ENCODE data around the gene DNAAF9.

The DNAAF9 gene

DNA sequence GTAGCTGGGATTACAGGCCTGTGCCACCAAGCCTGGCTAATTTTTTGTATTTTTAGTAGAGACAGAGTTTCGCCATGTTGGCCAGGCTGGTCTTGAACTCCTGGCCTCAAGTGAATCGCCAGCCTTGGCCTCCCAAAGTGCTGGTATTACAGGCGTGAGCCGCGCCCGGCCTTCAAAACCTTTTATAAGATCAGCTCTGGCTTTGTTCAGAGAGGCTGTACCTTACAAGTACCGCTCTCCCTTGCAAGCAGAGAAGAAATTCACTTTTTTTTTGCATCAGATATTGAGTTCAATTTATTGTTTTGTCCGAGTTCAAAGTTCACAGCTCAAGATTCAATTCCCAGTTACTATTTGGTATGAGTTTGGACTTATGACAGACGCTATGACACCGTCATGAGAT is 1.9 kb upstream of the DNAAF9 start:
- DNase-seq = no peak

DNA sequence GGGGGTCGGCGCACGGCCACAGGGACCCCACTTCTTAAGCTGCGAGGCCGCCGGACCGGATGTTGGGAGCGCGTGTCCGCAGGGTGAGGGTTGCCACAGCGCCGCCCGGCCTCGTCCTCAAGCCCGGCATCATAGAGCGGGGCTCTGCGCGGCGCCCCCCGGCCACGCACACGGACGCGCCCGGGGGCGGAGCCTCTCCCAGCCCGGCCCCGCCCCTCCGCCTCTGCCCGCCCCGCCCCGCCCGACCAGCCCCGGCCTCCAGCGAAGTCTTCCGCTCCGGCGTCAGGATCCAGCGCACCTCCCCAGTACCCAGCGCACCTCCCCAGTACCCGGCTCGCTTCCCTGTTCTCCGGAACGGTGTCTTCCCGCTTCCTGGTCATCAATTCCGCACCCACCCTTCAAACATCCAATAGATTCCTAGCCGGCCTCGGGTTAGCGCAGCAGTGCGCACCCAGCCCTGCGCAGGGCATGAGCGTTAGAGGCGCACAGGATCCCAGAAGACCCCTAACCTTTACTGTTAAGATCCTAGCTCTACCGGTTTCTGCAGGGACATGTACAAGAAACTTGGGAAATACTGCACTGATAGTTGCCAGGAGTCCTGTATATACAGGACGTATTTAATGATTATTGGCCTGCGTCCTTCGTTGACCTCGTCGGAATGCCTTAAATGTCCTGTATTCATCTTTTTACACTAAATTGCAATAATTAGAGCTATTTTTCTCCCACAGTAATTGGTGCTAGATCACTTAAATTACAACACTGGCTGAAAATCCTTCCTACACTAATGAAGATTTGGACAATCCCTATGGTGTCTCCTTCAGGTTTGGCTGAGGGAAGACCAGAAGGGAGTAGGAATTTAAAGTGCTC is 535 bp upstream of the DNAAF9 start:
- DNase-seq = peak; percentile 50

DNA sequence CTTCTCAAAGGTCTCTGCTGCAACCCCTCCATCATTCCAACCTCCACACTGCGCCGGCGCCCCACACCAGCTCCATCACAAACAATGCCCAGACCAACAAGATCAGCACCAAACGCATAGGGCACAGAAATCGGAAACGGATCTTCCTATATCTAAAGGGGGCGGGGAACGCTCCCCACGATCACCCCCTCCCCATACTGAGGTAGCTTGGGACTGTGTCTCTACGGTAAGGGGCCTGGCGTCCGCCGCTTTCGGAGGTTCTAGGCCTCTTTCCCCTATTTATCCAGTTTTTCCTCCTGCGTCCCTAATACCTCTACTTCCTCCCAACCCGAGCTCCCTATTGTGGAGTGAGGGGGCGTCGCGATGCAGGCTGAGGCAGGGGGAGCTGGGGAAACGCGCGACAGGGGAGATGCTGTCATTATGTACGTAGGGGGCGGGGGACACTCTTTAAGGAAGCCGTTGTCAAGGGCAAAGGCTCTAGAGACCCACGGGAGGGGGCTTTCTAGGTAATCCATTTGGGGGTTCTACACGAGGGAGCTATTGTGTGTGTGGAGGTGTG is 909 bp downstream of the DNAAF9 start:
- no peak for DNase-seq

DNA sequence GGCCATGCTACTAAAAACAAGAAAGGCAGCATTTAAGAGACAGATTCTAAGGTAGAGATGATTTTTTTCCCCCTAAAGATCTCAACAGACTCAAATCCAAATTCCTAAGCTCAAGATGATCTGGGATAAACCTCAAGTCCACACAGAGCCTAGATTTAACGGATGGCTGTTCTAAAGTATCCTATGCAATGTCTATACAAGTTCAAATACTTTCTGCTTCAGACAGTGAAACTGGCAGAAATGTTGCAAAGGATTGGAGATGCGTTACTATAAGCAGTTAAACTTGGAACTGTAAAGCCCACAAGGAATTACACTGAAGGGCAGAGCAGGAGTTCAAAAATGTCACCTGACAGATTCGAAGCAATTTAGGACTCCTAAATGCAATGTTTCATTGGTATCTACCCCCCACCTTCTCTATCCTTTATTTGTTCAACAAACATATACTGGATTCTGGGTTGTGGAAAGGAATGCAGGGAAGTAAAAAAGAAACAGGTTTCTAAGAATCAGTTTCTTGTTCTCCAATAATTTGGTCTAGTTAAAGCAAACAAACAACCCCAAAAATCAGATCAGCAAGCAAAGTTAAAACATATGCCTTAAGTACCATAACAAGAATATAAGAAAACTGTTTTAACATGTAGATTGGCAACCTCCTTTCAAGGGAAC is 1.6 kb downstream of the DNAAF9 start:
- no peak for DNase-seq

DNA sequence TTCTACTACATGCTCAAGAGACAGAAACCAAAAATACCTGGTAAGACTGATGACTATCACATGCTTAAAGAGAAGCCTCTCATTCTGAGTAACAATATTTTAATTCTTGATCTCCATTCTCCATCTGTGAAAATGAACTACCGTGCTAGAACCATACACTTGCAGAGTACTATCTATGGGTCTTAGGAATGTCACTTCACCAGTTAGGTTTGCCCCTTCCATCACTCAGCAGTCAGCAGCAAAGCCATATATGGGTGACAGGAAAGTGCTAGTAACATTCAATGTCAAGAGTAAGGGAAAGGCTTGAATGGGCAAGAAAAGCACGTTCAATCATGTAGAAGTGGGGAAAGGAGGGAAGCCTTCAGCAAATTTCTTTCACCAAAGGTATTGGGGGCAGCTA is 2.3 kb downstream of the DNAAF9 start:
- DNase-seq = no peak

DNA sequence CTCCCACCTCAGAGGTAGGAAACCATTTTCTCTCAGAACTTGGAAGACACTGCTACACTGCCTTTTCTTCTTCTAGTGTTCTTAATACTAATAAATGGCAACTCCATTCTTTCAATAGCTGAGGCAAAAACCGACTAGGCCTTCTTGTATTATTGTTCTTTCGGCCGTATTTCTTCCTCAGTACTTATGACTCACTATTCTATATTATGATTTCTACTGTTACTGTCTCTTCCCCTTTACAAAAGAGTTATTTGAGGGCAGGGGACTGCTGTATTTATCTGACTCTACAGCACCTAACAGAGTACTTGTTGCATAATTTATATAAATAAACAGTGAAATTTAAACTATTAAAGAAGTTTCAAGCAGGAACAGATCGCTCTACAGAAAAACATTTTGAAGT is 3.1 kb downstream of the DNAAF9 start:
- no peak for DNase-seq

DNA sequence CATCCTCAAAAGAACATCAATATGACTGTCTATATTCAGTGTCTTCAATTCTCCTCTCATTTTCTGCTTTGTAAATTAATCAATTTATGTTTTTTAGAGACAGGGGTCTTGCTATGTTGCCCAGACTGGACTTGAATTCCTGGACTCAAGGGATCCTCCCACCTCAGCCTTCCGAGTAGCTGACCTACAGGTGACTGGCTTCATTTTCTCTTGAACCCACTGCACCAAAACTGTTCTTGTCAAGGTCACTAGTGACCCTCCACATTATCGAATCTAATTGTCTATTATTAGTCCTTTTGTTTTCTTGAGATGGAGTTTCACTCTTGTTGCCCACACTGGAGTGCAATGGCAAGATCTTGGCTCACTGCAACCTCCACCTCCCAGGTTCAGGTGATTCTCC is 3.7 kb downstream of the DNAAF9 start:
- no peak for DNase-seq

DNA sequence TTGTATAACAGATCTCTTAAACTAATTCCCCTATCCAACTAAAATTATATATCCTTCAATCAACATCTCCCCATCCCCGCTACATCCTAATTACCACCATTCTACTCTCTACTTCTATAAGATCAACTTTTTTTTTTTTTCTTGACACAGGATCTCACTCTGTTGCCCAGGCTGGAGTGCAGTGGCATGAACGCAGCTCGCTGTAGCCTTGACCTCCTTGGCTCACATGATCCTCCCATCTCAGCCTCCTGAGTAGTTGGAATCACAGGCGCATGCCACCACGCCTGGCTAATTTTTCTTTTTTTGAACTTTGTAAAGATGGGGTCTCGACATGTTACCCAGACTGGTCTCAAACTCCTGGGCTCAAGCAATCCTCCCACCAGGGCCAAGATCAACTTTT is 5.0 kb downstream of the DNAAF9 start:
- DNase-seq = no peak

DNA sequence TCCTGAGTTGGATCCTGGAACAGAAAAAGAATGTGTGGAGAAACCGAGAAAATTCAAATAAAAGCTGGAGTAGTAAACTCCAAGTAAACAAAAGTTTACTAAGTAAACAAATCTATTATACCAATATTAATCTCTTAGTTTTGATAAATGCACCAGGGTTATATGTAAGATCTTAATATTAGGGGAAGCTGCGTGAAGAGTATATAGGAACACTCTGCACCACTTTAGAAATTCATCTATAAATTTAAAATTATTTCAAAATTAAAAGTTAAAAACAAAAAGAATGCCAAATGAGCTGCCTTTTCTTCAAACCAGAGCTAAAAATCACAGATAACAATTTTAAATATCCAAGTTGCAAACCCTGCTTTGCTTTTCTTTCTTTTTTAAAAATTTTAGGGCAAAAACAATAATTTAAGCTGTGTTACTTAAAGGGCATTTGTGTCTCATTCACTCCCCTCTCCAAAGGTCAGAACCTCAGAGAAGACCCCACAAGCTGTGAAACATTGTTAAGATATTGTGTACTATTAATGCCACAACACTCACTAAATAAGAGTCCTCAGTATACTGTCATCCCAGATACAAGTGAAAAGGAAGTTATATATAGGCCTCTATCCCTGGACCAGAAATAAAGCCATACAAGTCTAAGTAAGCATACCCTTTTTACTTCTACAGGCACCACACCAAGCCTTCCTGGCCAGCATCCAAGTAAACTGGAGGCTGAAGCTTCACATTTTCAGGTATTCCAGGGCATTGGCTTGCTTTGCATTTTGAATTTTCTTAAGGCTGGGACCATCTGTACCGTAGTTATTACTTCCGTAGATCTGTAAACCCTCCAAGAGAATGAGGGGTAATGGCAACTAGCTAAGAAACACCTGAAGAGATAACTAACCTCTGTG is 7.0 kb downstream of the DNAAF9 start:
- DNase-seq = no peak

DNA sequence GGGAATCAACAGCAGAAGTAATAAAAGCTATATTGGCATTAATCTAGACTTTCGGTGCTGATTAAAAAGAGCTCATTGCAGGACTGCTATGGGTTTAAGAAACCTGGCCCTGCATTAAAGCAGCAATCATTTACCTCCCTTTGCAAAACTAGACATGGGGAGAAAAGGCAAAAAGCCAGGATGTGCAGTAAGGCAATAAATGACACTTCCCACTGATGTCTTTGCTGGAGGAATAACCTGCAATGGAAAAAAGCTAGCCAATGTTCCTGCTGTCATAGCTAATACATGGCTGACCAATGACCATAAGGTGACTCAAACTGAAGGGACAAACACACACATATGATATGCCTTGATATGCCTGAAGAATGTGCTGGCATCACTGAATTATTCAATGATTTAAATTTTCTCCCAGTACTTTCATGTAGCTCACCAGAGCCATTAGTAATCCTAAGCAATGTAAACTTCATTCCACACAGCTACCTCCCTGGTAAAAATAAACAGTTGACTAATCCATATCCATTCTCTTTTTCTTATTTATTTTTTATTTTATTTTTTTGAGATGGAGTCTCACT is 8.7 kb downstream of the DNAAF9 start:
- no peak for DNase-seq

DNA sequence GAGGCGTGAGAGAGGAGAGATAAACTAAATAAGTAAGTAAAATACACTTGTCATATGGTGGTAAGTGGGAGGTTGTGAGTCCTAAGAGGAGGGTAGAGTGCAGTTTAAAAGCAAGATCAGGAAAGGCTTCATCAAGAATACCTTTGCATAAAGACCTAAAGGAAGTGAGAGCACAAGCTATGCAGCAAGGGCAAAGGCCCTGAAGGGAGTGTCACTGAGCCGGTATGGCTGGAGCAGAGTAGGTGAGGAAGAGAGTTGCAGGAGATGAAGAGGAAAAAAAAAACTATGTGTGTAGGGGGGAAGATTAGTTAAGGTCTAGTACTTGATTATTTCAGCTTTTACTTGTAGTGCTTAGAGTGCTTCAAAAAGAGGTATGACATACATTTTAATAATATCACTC is 11.0 kb downstream of the DNAAF9 start:
- no peak for DNase-seq

DNA sequence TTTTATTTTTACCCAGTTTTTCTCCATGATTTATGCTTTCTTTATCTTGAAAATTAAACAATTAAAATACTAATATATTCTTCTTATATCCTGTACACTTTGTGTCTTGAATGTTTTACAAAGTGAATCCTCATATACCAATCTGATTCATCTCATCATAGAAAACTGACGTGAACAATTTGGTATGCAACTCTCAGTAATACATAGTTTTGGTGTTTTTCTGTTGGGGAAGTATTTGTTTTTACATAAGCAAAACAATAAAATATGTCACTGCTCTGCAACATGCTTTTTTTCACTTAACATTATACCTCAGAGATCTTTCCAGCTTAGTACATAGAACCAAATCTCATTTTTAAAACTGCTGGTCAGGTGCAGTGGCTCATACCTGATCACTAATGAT is 14.7 kb downstream of the DNAAF9 start:
- no peak for DNase-seq

DNA sequence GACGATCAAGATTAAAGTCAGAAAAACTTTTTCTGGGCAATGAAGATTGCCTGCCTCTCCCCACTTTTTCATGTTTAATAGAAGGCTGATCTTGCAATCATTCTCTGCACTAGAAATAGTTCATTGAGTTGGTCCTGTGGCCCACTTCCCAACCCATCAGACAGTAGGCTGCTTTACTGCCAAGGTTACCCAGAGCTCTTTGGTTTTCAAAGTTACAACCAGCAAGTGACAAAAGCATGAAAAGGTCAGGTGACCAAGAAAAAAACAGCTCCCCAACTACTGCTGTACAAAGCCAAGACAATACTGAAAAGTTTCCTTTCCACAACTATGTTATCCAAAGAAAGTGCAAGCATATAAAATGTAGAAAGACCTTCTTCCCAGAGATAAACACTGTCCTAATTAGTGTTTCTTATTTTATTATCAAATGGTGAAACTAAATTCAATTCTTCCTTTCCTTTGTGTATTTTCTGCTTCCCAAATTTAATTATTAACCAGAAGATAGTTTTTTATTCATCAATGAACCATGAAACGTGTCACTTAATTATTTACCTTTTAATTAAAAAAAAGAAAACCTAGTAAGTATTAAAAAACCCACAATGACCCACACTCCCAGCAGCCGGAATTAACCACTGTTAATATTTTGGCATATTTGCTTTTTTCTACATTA is 16.6 kb downstream of the DNAAF9 start:
- DNase-seq = no peak

DNA sequence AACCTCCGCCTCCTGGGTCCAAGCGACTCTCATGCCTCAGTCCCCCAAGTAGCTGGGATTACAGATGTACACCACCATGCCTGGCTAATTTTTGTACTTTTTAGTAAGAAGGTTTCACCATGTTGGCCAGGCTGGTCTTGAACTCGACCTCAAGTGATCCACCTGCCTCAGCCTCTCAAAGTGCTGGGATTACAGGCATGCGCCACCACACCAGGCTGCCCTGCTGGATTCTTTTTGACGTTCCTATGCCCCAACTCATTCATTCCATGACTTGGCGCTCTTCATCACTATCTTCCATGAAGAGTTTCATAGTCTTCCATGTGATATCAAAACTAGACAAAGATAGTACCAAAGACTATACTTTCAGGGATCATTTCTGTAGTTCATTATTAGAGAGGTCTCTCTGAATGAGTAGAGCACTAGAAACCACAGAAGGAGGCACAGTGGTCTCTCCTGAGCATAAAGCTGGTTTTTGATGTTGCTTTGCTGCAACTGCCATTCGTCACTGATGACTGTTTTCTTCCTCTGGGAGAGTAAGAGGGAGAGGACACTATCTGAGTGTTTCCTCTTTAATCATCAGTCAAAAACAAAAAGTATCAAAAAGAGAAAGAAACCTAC is 23.5 kb downstream of the DNAAF9 start:
- no peak for DNase-seq

DNA sequence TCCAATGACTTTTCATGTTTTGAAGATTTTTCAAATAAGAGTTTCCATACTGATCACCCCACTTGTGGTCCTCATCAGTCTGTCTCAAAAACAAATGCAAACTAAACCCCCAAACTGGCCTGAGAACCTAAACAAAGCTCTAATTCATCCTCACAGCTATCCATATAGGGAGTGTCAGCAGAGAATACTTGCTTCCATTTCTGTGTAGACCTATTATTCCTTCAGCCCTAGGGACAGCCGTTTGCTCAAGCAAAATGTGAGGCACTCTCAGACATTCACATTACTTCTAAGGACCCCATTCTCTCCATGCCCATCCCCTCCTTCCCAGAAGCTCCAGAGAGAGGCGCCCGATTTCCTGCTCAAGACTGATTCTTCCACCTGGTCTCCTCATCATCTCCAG is 24.6 kb downstream of the DNAAF9 start:
- DNase-seq = no peak

DNA sequence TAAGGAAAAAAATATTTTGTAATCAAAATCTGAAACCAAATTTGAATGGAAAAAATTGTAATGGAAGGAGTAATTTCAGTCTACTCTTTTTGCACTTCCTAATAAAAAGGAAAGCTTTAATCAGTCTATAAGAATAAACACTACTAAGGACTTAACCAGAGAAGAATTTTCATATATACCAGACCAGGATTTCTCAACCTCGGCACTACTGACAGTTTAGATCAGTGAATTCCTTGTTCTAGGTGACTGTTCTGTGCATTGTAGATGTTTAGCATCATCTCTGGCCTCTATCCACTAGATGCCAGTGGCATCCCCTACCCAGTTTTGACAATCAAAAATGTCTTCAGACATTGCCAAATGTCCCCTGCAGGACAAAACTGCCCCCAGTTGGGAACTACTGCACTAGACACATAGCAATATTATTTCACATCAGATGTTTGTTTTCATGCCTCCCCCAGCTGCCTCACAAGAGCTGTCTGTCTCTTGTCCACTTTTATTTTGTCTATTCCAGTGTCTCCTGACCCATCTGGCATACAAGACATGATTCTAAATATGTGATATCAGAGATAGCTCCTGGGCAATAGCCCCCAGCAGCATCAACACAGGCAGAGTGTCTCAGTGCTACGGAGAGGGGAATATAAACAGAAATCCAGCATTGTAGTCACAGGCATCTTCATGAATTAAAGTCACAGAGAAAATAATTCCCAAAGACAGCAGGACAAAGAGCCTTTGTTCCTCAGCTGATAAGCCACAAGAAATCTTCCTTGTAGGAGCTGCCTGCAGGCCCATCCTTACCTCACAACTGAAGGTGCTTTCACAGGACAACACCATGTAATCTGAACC is 27.0 kb downstream of the DNAAF9 start:
- DNase-seq = no peak

DNA sequence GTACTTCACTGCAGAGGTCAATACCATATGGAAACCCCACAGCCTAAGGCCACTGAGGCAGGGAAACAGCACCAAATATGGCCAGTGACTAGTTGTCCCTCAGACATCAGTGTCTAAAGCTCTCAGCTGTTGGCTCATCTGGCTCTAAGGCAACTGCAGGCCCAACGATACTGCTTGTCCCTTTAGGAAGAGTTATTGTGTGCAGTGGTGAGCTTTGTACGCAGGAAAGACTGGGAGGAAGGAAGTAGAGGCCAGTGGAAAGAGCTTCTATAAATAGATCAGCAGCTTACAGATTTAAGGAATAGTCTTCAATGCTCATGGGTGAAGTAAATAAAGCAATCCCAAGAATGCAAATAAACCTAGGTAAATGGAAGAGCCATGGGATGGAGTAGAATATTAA is 29.3 kb downstream of the DNAAF9 start:
- DNase-seq = no peak

DNA sequence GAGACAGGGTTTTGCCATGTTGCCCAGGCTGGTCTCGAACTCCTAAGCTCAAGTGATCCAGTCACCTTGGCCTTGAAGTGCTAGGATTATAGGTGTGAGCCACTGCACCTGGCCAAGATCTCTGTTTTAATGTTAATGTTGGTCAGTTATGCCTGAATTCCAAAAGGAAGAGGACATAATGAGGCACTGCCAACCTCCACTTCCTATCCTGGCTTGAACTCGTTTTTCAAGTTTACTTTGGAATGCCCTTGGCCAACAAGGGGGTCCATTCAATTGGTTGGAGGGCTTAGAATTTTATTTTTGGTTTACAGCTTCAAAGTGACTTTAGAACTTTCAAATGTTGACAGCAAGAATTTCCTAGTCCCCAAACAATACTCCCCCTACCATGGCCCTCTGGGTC is 29.8 kb downstream of the DNAAF9 start:
- no peak for DNase-seq

DNA sequence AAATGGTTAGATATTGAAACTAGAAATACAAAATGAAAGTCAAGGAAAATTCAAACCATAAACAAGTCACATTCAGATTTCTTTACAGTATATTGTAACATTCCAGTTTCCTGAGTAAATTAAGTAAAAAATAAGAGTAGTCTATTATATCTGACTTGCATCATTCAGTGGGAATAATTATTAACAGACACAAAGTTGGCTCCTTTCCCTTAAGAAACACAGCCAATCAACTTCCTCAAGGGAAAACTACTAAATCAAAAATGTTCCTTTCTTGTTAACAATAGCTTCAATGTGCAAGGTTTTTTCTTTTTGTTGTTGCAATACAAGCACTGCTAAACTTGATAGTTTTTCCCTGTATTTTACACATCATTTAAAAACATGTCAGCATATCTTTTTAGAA is 33.2 kb downstream of the DNAAF9 start:
- DNase-seq = no peak

DNA sequence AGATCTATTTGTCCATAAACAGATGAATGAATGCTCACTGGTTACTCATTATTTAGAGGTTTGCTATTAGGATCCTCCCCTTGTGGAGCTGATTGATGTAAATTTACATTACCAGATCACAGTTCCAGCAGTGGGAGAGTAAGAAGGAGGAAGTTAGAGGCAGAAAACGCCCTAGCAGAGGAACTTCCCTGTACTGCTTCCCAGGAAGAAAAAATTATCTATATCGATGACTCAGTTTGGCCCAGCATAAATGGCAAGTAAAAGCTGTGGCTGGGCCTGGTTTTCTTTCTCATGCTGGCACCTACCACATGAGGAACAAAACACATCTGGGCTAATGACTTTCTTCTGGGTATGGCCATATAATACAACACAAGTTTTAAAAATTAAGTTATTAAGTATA is 35.7 kb downstream of the DNAAF9 start:
- no peak for DNase-seq

DNA sequence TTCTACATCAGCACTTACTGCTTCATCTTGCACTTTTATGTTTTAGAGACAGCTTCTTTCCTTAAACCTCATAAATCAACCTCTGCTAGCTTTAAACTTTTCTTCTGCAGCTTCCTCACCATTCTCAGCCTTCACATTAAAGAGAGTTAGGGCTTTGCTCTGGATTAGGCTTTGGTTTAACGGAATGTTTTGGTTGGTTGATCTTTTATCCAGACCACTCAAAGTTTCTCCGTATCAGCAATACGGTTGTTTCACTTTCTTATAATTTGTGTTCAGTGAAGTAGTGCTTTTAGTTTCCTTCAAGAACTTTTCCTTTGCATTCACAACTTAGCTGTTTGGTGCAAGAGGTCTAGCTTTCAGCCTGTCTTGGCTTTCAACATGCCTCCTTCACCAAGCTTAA is 40.4 kb downstream of the DNAAF9 start:
- no peak for DNase-seq

Measured in NCI-H226 (cell line).